Measurements from ENCODE around the gene RRBP1.

DNA sequence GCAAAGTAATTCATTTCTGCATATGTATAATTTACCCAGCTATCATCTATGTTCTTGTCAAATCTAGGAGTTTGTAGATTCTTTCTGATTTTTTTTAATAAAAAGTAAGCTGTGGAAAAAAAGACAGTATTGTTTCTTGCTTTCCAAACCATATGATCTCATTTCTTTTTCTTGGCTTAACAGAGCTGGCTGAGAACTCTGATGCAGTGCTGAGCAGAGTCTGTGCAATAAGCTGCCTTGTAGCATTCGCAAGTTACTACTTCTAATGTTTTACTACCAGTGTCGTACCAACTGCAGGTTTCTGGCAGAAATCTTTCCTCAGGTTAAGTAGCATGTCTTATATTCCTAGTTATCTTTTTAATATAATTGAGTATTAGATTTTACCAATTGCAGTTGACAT, 15.6 kb downstream of the RRBP1 start:
- TF ChIP-seq POLR2AphosphoS5 (IDR thresholded peaks at IDR 0.05; ENCODE audit: low read depth, low read length) (no peak), SIN3A (IDR thresholded peaks at IDR 0.05; ENCODE audit: borderline replicate concordance, insufficient read depth, low read length) (no peak), TAF1 (IDR thresholded peaks at IDR 0.05; ENCODE audit: borderline replicate concordance, insufficient read depth, low read length) (no peak)
- TF ChIP-seq, protein P1, sequence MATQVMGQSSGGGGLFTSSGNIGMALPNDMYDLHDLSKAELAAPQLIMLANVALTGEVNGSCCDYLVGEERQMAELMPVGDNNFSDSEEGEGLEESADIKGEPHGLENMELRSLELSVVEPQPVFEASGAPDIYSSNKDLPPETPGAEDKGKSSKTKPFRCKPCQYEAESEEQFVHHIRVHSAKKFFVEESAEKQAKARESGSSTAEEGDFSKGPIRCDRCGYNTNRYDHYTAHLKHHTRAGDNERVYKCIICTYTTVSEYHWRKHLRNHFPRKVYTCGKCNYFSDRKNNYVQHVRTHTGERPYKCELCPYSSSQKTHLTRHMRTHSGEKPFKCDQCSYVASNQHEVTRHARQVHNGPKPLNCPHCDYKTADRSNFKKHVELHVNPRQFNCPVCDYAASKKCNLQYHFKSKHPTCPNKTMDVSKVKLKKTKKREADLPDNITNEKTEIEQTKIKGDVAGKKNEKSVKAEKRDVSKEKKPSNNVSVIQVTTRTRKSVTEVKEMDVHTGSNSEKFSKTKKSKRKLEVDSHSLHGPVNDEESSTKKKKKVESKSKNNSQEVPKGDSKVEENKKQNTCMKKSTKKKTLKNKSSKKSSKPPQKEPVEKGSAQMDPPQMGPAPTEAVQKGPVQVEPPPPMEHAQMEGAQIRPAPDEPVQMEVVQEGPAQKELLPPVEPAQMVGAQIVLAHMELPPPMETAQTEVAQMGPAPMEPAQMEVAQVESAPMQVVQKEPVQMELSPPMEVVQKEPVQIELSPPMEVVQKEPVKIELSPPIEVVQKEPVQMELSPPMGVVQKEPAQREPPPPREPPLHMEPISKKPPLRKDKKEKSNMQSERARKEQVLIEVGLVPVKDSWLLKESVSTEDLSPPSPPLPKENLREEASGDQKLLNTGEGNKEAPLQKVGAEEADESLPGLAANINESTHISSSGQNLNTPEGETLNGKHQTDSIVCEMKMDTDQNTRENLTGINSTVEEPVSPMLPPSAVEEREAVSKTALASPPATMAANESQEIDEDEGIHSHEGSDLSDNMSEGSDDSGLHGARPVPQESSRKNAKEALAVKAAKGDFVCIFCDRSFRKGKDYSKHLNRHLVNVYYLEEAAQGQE (IDR thresholded peaks at IDR 0.05; ENCODE audit: insufficient read depth in 1 of 2, low read depth in 2 of 2, low read length in 2 of 2): no peak
